Cardiac muscle cell (in vitro differentiated cells and primary cell): ENCODE measurements around the gene CTAGE4. TPM values are rescaled to one million over a fixed set of nuclear protein-coding genes. Genes with fewer than 3 reads are reported as not detected.
"Not testable (repeated sequence)": the region's sequence is repeated elsewhere in the genome, so short reads cannot be mapped to it uniquely, and the experiment has no call there.

ENCODE experiments used
- DNase-seq, 2 donors: peaks; one replicate each; pipeline versions ENCODE4 v3.0.0 to v3.0.0-alpha.2; 2010 to 2017; ENCODE audit warnings: low read depth in 1 of 2, low spot score in 1 of 2
- H3K27ac ChIP-seq: fragments of 200-600 bp; sonication (generic); 2 replicates; pipeline ENCODE4 v1.5.1; 2016
- H3K27me3 ChIP-seq: fragments of 200-600 bp; sonication (generic); 2 replicates; pipeline ENCODE4 v1.6.0; 2016; ENCODE audit warnings: control low read depth
- H3K36me3 ChIP-seq: fragments of 200-600 bp; sonication (generic); 2 replicates; pipeline ENCODE4 v1.5.1; 2016; ENCODE audit warnings: control low read depth
- H3K4me1 ChIP-seq: fragments of 200-600 bp; sonication (generic); 2 replicates; pipeline ENCODE4 v1.8.1; 2017; ENCODE audit warnings: low read depth, mild to moderate bottlenecking, mixed run types
- H3K4me3 ChIP-seq: fragments of 200-600 bp; sonication (generic); 2 replicates; pipeline ENCODE4 v1.5.1; 2016; ENCODE audit warnings: mild to moderate bottlenecking
- H3K9me3 ChIP-seq: fragments of 200-600 bp; sonication (generic); 2 replicates; pipeline ENCODE4 v1.5.1; 2017; ENCODE audit warnings: low read depth, mild to moderate bottlenecking, control low read depth
- polyA plus RNA-seq: library from polyadenylated mRNA; unstranded; fragments of >200 nt; fragmentation: Nextera tagmentation; extraction: Ambion mirVana; gene quantifications from 2 replicates; pipeline ENCODE4 v1.2.1, GENCODE V29; 2016
- total RNA-seq: library from RNA; depleted of rRNA; stranded (reverse); fragments of >200 nt; gene quantifications from 2 replicates; pipeline ENCODE4 v1.2.3, GENCODE V29; 2016
- TF ChIP-seq, protein P1 (sequence below): IDR thresholded peaks from 2 replicates; pipeline ENCODE4 v1.5.1; 2012; ENCODE audit warnings: low read depth, mild to moderate bottlenecking, low read length

CTAGE4 gene, protein sequence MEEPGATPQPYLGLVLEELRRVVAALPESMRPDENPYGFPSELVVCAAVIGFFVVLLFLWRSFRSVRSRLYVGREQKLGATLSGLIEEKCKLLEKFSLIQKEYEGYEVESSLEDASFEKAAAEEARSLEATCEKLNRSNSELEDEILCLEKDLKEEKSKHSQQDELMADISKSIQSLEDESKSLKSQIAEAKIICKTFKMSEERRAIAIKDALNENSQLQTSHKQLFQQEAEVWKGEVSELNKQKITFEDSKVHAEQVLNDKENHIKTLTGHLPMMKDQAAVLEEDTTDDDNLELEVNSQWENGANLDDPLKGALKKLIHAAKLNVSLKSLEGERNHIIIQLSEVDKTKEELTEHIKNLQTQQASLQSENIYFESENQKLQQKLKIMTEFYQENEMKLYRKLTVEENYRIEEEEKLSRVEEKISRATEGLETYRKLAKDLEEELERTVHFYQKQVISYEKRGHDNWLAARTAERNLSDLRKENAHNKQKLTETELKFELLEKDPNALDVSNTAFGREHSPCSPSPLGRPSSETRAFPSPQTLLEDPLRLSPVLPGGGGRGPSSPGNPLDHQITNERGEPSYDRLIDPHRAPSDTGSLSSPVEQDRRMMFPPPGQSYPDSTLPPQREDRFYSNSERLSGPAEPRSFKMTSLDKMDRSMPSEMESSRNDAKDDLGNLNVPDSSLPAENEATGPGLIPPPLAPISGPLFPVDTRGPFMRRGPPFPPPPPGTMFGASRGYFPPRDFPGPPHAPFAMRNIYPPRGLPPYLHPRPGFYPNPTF
- total RNA-seq (not detected in 2 replicates), polyA plus RNA-seq (0.21 TPM in 1 of 2 replicates, not detected in the other)

DNA sequence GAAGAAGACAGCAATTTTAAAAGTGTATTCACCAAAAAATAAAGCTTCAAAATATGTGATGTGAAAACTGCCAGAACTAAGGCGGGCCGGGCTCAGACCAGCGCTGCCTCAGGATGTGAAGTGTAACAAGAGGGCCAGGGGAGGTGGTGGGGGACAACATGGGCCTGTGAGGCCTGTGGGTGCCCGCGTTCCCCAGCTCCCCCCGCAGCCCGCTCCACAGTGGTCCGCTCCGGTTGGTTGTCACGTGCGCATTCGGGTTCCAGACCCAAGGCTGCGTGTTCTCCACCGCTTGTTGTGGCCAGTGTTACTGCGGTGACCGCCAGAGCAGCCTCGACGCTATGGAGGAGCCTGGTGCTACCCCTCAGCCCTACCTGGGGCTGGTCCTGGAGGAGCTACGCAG, at the start of gene CTAGE4:
CTAGE4 (plus strand) TSS at position 301 of the 400 bp plus-strand sequence; CDS start at position 339, 38 bp downstream.
- not testable (repeated sequence) for H3K4me3 ChIP-seq, H3K36me3 ChIP-seq, H3K4me1 ChIP-seq

GRCh38 chr7:144134116-144134515, 49.1 kb upstream of the CTAGE4 start:
- H3K4me1 ChIP-seq: peaks cover 9% of the 10 kb centered on the region
- DNase-seq: no peak
- TF ChIP-seq, protein P1, sequence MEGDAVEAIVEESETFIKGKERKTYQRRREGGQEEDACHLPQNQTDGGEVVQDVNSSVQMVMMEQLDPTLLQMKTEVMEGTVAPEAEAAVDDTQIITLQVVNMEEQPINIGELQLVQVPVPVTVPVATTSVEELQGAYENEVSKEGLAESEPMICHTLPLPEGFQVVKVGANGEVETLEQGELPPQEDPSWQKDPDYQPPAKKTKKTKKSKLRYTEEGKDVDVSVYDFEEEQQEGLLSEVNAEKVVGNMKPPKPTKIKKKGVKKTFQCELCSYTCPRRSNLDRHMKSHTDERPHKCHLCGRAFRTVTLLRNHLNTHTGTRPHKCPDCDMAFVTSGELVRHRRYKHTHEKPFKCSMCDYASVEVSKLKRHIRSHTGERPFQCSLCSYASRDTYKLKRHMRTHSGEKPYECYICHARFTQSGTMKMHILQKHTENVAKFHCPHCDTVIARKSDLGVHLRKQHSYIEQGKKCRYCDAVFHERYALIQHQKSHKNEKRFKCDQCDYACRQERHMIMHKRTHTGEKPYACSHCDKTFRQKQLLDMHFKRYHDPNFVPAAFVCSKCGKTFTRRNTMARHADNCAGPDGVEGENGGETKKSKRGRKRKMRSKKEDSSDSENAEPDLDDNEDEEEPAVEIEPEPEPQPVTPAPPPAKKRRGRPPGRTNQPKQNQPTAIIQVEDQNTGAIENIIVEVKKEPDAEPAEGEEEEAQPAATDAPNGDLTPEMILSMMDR: no peak
- H3K36me3 ChIP-seq: no peaks in the 10 kb centered on the region
- H3K27me3 ChIP-seq: no peaks in the 10 kb centered on the region
- no peak overlapping the region for H3K27ac ChIP-seq
- no peak overlapping the region for H3K4me3 ChIP-seq
- H3K9me3 ChIP-seq: no peaks in the 10 kb centered on the region

More for the DNA sequence above, at the start of gene CTAGE4:
- DNase-seq, H3K9me3 ChIP-seq, H3K27ac ChIP-seq, H3K27me3 ChIP-seq: not testable (repeated sequence)

DNA sequence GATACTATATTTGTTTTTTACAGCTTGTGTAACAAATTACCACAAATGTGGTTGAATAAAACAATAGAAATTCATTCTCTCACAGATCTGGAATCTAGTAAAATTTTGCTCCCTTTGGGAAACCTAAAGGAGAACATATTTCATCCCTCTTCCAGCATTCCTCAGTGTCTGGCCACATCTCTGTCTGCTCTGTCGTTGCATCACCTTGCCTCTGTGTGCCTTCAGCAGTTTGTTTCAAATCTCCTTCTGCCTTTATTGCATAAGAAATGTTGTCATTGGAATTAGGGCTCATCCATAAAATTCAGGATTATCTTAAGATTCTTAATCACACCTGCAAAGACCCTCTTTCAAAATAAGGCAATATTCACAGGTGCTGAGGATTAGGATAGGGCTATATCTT, 45.8 kb upstream of the CTAGE4 start:
- Histone ChIP-seq H3K36me3 (no peaks in the 10 kb centered on the region), H3K9me3 (no peaks in the 10 kb centered on the region), H3K27me3 (no peaks in the 10 kb centered on the region), H3K4me3 (no peak overlapping the region), H3K27ac (no peak overlapping the region), H3K4me1 (peaks cover 11% of the 10 kb centered on the region)
- peak in 1 of 2 donors; percentile 22 for DNase-seq
- TF ChIP-seq, protein P1: no peak

DNA sequence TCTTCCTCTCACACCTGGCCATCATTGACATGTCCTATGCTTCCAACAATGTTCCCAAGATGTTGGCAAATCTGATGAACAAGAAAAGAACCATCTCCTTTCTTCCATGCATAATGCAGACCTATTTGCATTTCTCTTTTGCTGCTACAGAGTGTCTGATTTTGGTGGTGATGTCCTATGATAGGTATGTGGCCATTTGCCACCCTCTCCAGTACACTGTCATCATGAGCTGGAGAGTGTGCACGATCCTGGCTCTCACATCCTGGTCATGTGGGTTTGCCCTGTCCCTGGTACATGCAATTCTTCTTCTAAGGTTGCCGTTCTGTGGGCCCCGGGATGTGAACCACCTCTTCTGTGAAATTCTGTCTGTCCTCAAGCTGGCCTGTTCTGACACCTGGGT, 41.1 kb upstream of the CTAGE4 start:
- TF ChIP-seq, protein P1: no peak
- Histone ChIP-seq H3K4me3 (no peak overlapping the region), H3K27ac (no peak overlapping the region), H3K9me3 (no peaks in the 10 kb centered on the region), H3K4me1 (peaks cover 11% of the 10 kb centered on the region), H3K36me3 (no peaks in the 10 kb centered on the region), H3K27me3 (no peaks in the 10 kb centered on the region)
- DNase-seq: no peak

DNA sequence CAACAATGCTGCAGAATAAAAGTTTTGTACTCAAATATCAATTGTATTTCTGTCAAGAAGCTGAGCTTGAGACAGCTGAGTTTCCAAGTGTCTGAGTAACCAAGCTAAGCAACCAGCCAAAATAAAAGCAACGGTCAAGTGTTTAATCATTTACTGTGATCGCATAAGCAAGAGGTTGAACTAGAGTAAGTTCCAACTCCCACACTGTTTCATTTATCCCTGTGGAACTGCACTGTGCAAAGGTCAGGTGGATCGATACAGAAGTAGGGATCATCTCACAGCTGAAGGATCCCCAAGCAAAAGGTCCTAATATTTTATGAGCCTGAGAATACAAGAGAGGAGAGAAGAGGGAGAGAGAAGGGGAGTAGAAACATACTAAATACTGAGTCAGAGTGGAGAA, 38.8 kb upstream of the CTAGE4 start:
- H3K36me3 ChIP-seq: no peaks in the 10 kb centered on the region
- H3K4me1 ChIP-seq: no peaks in the 10 kb centered on the region
- no peak for DNase-seq
- no peaks in the 10 kb centered on the region for H3K9me3 ChIP-seq
- no peak overlapping the region for H3K27ac ChIP-seq
- H3K4me3 ChIP-seq: no peak overlapping the region
- TF ChIP-seq, protein P1: no peak
- no peaks in the 10 kb centered on the region for H3K27me3 ChIP-seq

- Histone ChIP-seq H3K4me3 (no peak overlapping the region), H3K36me3 (no peaks in the 10 kb centered on the region), H3K4me1 (no peaks in the 10 kb centered on the region), H3K9me3 (no peaks in the 10 kb centered on the region), H3K27ac (no peak overlapping the region), H3K27me3 (no peaks in the 10 kb centered on the region)
- DNase-seq: no peak
- TF ChIP-seq, protein P1: no peak
These were observed 34.9 kb upstream of the CTAGE4 start for GRCh38 chr7:144148224-144148827.
